Measurements from ENCODE around the gene PRDM7.
"Not testable (repeated sequence)": the region's sequence is repeated elsewhere in the genome, so short reads cannot be mapped to it uniquely, and the experiment has no call there.

Gene PRDM7

GRCh38 chr16:90072442-90073105, 4.6 kb downstream of the PRDM7 start:
- no peak for DNase-seq (ENCODE audit: low read depth in 2 of 2)

GRCh38 chr16:90070440-90070839, 6.7 kb downstream of the PRDM7 start:
- DNase-seq (ENCODE audit: low read depth in 2 of 2): no peak

GRCh38 chr16:90061437-90061836, 15.7 kb downstream of the PRDM7 start:
- no peak for DNase-seq (ENCODE audit: low read depth in 2 of 2)

GRCh38 chr16:90057738-90058173, 19.4 kb downstream of the PRDM7 start:
- DNase-seq (ENCODE audit: low read depth in 2 of 2): no peak

DNA sequence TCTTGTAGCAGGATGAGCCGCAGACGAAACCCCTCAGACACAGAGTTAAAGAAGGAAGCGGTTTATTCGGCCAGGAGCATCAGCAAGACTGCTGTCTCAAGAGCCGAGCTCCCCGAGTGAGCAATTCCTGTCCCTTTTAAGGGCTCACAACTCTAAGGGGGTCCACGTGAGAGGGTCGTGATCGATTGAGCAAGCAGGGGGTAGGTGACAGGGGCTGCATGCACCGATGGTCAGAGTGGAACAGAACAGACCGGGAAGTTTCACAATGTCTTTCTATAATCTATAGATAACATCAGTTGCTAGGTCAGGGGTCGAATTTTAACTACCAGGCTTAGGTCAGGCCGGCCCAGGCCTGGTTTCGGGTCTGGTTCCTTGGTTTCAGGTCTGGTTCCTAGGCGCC, 20.6 kb downstream of the PRDM7 start:
- DNase-seq (ENCODE audit: low read depth in 2 of 2): not testable (repeated sequence)

DNA sequence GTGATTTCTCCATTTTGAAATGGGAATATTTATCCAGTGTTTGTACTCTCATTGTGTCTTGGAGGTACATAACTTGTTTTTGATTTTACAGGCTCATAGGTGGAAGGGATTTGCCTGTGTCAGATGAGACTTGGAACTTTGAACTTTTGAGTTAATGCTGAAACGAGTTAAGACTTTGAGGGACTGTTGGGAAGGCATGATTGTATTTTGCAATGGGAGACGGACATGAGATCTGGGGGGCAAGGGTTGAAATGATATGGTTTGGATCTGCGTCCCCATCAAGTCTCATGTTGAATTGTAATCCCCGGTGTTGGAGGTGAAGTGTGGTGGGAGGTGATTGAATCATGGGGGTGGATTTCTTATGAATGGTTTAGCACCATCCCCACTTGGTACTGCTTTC, 21.8 kb downstream of the PRDM7 start:
- DNase-seq (ENCODE audit: low read depth in 2 of 2): no peak

DNA sequence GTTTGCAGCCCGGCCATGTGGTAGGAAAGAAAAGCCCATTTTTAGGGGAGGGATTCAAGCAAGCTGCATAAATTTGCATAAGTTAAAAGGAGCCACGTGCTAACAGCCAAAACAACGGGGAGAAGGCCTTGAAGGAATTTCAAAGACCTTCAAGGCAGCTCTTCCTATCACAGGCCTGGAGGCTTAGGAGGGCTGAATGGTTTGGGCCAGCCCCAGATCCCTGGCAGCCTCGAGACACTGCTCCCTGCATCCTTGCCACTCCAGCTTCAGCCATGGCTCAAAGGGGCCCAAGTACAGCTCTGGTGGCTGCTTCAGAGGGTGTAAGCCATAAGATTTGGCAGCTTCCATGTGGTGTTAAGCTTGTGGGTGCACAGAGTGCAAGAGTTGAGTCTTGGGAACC, 22.6 kb downstream of the PRDM7 start:
- no peak for DNase-seq (ENCODE audit: low read depth in 2 of 2)

DNA sequence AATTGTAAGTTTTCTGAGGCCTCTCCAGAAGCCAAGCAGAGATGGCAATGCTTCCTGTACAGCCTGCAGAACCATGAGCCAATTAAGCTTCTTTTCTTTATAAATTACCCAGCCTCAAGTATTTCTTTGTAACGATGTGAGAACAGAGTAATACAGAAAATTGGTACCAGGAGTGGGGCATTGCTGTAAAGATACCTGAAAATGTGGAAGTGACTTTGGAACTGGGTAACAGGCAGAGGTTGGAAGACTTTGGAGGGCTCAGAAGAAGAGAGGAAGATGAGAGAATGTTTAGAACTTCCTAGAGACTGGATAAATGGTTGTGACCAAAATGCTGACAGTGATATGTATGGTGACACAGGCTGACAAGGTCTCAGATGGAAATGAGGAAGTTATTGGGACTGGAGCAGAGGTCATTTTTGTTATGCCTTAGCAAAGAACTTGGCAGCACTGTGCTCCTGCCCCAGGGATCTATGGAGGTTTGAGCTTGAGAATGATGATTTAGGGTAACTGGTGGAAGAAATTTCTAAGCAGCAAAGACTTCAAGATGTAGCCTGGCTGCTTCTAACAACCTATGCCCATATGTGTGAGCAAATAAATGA, 23.1 kb downstream of the PRDM7 start:
- DNase-seq (ENCODE audit: low read depth in 2 of 2): no peak

DNA sequence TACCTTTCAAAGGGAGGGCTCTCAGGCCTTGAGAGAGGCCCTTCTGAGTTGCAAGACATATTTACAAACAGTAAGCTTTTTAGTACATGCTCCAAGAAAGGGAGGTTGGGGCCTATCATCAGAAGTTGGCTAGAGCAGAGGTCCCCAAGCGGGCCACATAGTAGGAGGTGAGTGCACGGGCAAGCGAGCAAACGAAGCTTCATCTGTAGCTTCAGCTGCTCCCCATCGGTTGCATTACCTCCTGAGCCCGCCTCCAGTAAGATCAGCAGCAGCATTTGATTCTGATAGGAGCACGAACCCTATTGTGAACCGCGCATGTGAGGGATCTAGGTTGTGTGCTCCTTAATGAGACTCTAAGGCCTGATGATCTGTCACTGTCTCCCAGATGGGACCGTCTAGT, 26.2 kb downstream of the PRDM7 start:
- DNase-seq (ENCODE audit: low read depth in 2 of 2): no peak

DNA sequence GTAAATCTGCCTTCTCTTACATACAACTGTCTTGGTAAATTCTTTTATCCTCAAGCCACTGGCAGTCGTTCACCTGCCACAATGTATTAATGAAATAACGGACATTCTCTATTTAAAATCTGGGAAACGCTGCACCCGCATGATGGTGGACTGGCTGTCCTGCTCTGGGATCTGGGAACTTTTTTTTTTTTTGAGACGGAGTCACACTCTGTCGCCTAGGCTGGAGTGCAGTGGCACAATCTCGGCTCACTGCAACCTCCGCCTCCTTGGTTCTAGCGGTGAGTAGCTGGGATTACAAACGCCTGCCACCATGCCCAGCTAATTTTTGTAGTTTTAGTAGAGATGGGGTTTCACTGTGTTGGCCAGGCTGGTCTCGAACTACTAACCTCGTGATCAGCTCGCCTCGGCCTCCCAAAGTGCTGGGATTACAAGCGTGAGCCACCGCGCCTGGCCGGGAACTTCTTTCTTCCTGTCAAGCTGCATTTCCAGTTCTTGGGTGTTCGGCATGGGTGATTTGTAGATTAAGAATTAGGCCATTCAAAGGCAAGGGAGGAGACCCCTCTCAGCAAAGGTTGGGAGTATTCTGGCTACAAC, 28.3 kb downstream of the PRDM7 start:
- DNase-seq (ENCODE audit: low read depth in 2 of 2): no peak

GRCh38 chr16:90048347-90048722, 28.8 kb downstream of the PRDM7 start:
- no peak for DNase-seq (ENCODE audit: low read depth in 2 of 2)

DNA sequence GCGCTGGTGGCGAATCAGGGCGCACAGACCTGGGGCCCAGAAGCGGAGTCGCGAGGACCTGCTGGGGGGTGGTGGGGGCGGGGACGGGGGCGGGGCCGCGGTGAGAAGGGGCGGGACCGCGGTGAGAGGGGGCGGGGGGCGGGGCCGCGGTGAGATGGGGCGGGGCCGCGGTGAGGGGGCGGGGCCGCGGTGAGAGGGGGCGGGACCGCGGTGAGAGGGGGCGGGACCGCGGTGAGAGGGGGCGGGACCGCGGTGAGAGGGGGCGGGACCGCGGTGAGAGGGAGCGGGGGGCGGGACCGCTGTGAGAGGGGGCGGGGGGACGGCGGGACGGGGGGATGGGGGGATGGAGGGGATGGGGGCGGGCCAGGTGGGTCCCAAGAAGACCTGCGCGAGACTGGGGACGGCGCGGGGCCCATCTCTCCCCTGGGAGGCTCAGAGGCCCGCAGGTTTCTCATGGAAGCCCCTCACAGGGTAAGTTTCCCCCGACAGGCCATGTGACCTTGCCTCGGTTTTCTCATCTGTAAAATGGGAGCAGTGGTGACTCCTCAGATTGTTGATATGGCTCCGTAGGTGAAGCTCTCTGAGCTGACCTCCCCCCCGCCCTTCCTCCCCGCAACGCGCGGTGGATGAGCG, 29.3 kb downstream of the PRDM7 start:
- no peak for DNase-seq (ENCODE audit: low read depth in 2 of 2)

- no peak for DNase-seq (ENCODE audit: low read depth in 2 of 2)
Observed at GRCh38 chr16:90046971-90047713, 30.0 kb downstream of the PRDM7 start.

DNA sequence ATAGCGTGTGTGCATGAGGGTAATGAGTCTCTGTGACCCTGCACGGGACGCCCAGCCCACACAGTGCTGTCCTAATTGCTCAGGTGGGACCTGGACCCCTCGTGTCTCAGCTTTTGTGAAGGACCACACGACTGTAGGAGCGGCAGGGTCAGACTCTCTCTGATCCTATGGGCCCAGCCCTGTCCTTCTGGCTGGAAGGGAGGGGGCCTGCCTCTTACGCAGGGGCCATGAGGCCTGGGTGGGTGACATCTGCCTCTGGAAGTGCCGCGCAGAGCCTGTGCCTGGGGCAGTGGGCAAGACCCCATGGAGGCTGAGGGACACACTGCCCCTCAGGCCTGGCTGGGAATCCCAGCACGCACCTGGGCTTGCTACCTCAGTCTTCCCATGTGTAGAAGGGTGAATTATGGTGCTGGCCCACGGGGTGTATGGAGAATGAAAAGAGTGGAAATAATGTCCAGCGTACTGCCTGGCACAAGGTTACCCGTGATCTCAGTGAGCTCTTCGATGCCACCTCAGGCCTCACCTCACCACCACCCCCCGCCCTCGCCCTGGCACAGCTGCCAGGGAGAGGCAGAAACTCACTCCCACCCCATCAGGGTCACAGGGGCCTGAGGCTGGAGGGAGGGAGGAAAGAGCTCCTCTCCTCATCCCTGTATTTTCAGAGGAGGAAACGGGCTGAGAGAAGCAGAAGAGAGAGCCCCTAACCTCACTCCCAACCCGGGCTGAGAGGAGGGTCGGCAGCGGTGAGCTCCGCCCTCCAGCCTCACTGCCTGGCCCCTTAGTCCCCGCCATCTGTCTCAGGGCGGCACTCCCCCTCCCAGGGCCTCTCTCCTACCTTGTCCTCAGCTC, 30.8 kb downstream of the PRDM7 start:
- DNase-seq (ENCODE audit: low read depth in 2 of 2): no peak

- DNase-seq (ENCODE audit: low read depth in 2 of 2): no peak
Observed at GRCh38 chr16:90044111-90044551, 33.0 kb downstream of the PRDM7 start.

GRCh38 chr16:90043526-90043925, 33.6 kb downstream of the PRDM7 start:
- no peak for DNase-seq (ENCODE audit: low read depth in 2 of 2)

- no peak for DNase-seq (ENCODE audit: low read depth in 2 of 2)
Observed at GRCh38 chr16:90042946-90043514, 34.1 kb downstream of the PRDM7 start.

DNA sequence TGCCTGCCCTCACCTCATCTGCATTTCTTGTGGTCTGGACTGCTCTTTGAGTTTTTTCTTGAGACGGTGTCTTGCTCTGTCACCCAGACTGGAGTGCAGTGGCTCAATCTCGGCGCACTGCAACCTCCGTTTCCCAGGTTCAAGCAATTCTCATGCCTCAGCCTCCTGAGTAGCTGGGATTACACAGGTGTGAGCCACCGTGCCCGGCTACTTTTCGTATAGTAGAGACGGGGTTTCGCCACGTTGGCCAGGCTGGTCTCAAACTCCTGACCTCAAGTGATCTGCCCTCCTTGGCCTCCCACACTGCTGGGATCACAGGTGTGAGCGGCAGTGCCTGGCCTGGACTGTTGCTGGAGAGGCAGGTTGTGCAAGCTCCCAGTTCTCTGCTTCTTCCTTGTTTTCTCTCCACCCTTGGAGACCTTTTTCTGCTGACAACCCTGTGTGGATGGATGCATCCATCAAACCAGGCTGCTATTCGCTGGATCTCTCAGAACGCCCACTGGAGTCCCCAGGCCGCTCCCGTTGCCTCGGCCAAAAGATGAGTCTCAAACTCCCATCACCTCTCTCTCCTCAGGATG, 35.1 kb downstream of the PRDM7 start:
- DNase-seq (ENCODE audit: low read depth in 2 of 2): no peak

DNA sequence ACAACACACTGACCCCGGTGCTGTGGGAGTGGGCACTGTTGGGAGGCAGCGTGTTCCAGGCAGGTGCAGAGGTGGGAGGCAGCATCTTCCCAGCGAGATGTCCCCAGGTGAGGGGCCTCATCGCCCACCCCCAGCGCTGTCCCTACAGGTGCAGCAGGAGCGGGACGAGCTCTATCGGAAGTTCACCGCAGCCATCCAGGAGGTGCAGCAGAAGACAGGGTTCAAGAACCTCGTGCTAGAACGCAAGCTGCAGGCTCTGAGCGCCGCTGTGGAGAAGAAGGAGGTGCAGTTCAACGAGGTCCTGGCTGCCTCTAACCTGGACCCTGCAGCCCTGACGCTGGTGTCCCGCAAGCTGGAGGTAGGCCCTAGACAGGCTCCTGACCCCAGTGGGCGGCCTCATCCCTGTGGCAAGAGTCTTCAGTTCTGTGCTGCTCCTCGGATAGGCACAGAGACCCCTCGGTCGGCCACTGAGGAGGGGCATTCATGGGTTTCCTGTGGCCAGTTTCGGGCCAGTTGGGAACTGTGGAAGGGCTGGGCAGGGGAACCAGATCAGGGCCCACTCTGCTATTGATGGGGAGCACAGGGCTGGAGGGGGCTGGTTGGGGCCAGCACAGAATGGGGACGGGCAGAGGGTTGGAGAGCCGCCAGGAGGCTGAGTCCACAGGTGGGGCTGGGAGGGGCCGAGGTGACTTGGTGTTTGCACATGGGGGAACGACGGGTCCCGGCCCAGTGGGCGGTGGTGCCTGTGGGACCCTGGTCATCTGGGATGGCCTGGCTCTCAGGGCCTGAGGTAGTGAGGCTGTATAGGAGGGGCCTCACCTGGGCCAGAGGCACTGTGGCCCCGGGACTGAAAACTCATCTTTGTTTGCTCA, 36.7 kb downstream of the PRDM7 start:
- no peak for DNase-seq (ENCODE audit: low read depth in 2 of 2)

GRCh38 chr16:90037276-90037675, 39.9 kb downstream of the PRDM7 start:
- DNase-seq (ENCODE audit: low read depth in 2 of 2): no peak
